SK-N-SH (cell line): ENCODE results near the gene SIRT2. TPM values are rescaled to one million over a fixed set of nuclear protein-coding genes. Genes with fewer than 3 reads are reported as not detected.

Experiments used
- CTCF ChIA-PET: fragments of 300-600, 350-600 bp; formaldehyde crosslinking; extraction: SDS; loops from one replicate; lab custom pipeline; 2021; lab: Yijun Ruan, JAX
- POLR2A ChIA-PET: fragments of 350-600 bp; sonication (Branson Sonifier 250); formaldehyde crosslinking; extraction: SDS; loops from one replicate; lab custom pipeline; 2020; ENCODE audit warnings: antibody characterized with exemption, inconsistent platforms; lab: Yijun Ruan, JAX
- DNase-seq: peaks from one replicate; pipeline ENCODE4 v3.0.0; 2012
- H2AFZ ChIP-seq: fragments of 200-600 bp; sonication (generic); 2 replicates; pipeline ENCODE4 v1.8.1; 2016; ENCODE audit warnings: antibody characterized with exemption, mild to moderate bottlenecking, low read depth
- H3F3A ChIP-seq: fragments of 200-600 bp; sonication (generic); replicated peaks from 2 replicates; pipeline ENCODE3; 2016; ENCODE audit warnings: antibody characterized with exemption, mild to moderate bottlenecking; ENCODE audit not compliant: insufficient read depth
- H3K27ac ChIP-seq, 2 experiments: fragments of 200-500 bp in 1 of 2; fragments of 200-600 bp in 1 of 2; sonication (Bioruptor generic) in 1 of 2; sonication (generic), shearing (Covaris generic) in 1 of 2; 2 replicates each; pipeline versions ENCODE4 v1.5.1 to v1.6.1; 2014 to 2016; ENCODE audit warnings: low read depth in 2 of 2, inconsistent platforms in 1 of 2, low read length in 1 of 2, mild to moderate bottlenecking in 1 of 2, mixed read lengths in 1 of 2
- H3K27me3 ChIP-seq: fragments of 200-600 bp; sonication (generic), shearing (Covaris generic); 2 replicates; pipeline ENCODE4 v1.6.1; 2016; ENCODE audit warnings: mixed run types; ENCODE audit not compliant: insufficient read depth
- H3K36me3 ChIP-seq, 2 experiments: fragments of 200-500 bp in 1 of 2; fragments of 200-600 bp in 1 of 2; sonication (Bioruptor generic) in 1 of 2; sonication (generic) in 1 of 2; replicated peaks in 1 of 2; 2 replicates each; pipeline versions ENCODE3 to v1.5.1; 2014 to 2016; ENCODE audit warnings: low read length in 1 of 2, mild to moderate bottlenecking in 1 of 2; ENCODE audit not compliant: insufficient read depth in 2 of 2, control insufficient read depth in 1 of 2
- H3K4me1 ChIP-seq, 2 experiments: fragments of 200-500 bp in 1 of 2; fragments of 200-600 bp in 1 of 2; sonication (Bioruptor generic) in 1 of 2; sonication (generic), shearing (Covaris generic) in 1 of 2; 2 replicates each; pipeline versions ENCODE4 v1.5.1 to v1.6.1; 2014 to 2016; ENCODE audit warnings: low read depth in 1 of 2, low read length in 1 of 2, mixed run types in 1 of 2; ENCODE audit not compliant: insufficient read depth in 2 of 2, control insufficient read depth in 1 of 2
- H3K4me2 ChIP-seq: fragments of 200-600 bp; sonication (generic), shearing (Covaris generic); 2 replicates; pipeline ENCODE4 v1.6.1; 2017; ENCODE audit warnings: mixed run types
- H3K4me3 ChIP-seq, 2 experiments: fragments of 200-500 bp in 1 of 2; fragments of 200-600 bp in 1 of 2; sonication (Bioruptor generic) in 1 of 2; sonication (generic), shearing (Covaris generic) in 1 of 2; 2 replicates each; pipeline versions ENCODE4 v1.5.1 to v1.8.1; 2014 to 2016; ENCODE audit warnings: low read depth in 2 of 2, inconsistent platforms in 1 of 2, low read length in 1 of 2, mild to moderate bottlenecking in 1 of 2, mixed read lengths in 1 of 2, moderate library complexity in 1 of 2
- H3K79me2 ChIP-seq: fragments of 200-600 bp; sonication (generic); 2 replicates; pipeline ENCODE4 v1.8.1; 2017; ENCODE audit warnings: mild to moderate bottlenecking; ENCODE audit not compliant: insufficient read depth
- H3K9ac ChIP-seq: fragments of 200-600 bp; sonication (generic); 2 replicates; pipeline ENCODE4 v1.6.1; 2017; ENCODE audit warnings: mixed run types
- H3K9me2 ChIP-seq: fragments of 200-600 bp; sonication (generic); 2 replicates; pipeline ENCODE4 v1.6.1; 2017; ENCODE audit warnings: mixed run types
- H3K9me3 ChIP-seq: fragments of 200-600 bp; sonication (generic); 2 replicates; pipeline ENCODE4 v1.6.1; 2017; ENCODE audit warnings: mixed run types, mild to moderate bottlenecking, moderate library complexity
- H4K20me1 ChIP-seq: fragments of 200-600 bp; sonication (generic); 2 replicates; pipeline ENCODE4 v1.6.1; 2017; ENCODE audit warnings: mild to moderate bottlenecking, mixed run types; ENCODE audit not compliant: insufficient read depth
- CHD2 ChIP-seq: fragments of 150-350 bp; IDR thresholded peaks from 2 replicates; pipeline ENCODE4 v1.6.1; 2018; ENCODE audit warnings: low read length; ENCODE audit not compliant: partially characterized antibody
- CTCF ChIP-seq: fragments of 200-600 bp; sonication (generic); IDR thresholded peaks from 2 replicates; pipeline ENCODE4 v1.6.1; 2017; ENCODE audit warnings: antibody characterized with exemption, mild to moderate bottlenecking, moderate library complexity
- FOXJ3 ChIP-seq: sonication (generic); formaldehyde crosslinking; IDR thresholded peaks from 2 replicates; pipeline ENCODE4 v1.5.1; 2020; ENCODE audit warnings: mild to moderate bottlenecking, missing genetic modification reagents
- MXI1 ChIP-seq: IDR thresholded peaks from 2 replicates; pipeline ENCODE4 v1.6.1; 2012; ENCODE audit warnings: mild to moderate bottlenecking, low read depth, low read length, improper control_type of control experiment
- PBX3 ChIP-seq: IDR thresholded peaks from 2 replicates; pipeline ENCODE4; 2012
- RAD21 ChIP-seq: IDR thresholded peaks from 2 replicates; pipeline ENCODE4 v1.6.1; 2012; ENCODE audit warnings: mild to moderate bottlenecking, low read length
- RFX5 ChIP-seq: IDR thresholded peaks from 2 replicates; pipeline ENCODE4 v1.6.1; 2012; ENCODE audit warnings: mild to moderate bottlenecking, improper control_type of control experiment, low read length
- RXRA ChIP-seq: IDR thresholded peaks from 2 replicates; pipeline ENCODE4 v1.4.0; 2012; ENCODE audit warnings: low read depth, mild to moderate bottlenecking, borderline replicate concordance
- WGBS: methylation state at CpG from one replicate; pipeline ENCODE4 v1.1.6; 2017; ENCODE audit warnings: low lambda C conversion rate; 5-methylcytosine and 5-hydroxymethylcytosine counted together
- polyA plus RNA-seq, 3 experiments: library from polyadenylated mRNA; depleted of rRNA; stranded (reverse); fragments of >200 nt; gene quantifications; 2 replicates each; pipeline ENCODE4 v1.2.3, GENCODE V29; 2012

SIRT2 gene
- polyA plus RNA-seq, 1 of the 3 experiments (the other 2 are of a cell fraction), result 39.3 TPM

DNA sequence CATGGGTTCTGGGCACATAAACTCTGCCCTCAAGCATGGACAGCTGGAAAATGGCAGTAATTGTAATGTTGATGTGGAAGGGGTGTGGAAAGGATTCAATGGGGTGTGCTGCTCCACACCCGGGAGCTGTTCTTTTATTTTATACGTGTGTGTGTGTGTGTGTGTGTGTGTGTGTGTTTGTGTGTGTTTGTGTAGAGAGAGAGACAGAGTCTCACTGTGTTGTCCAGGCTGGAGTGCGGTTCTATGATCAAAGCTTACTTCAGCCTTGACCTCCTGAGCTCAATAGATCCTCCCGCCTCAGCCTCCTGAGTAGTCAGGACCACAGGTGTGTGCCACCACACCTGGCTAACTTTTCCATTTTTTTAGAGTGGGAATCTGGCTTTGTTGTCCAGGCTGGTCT, 34.1 kb upstream of the SIRT2 start:
- Histone ChIP-seq H3K79me2 (peaks cover 43% of the 10 kb centered on the region), H3K27ac (no peak overlapping the region), H3K4me3 (no peak overlapping the region), H3K9me3 (no peaks in the 10 kb centered on the region), H3F3A (peaks cover 7% of the 10 kb centered on the region)
- TF ChIP-seq FOXJ3 (CRISPR knock-in tag) (no peak), RFX5 (no peak), RXRA (no peak), CTCF (no peak), PBX3 (no peak)
- TF ChIP-seq, all 33 proteins: peak for 0
- WGBS, result 87% methylated on average over 4 of the region's 4 CpGs
- H4K20me1 ChIP-seq, result no peaks in the 10 kb centered on the region
- H3K36me3 ChIP-seq, result peaks cover 6 to 26% of the 10 kb centered on the region in 2 experiments
- ChIA-PET POLR2A (no interaction called here), CTCF (interaction anchor here (0.6 to 1.2 kb wide), 6 partner anchors 19 to 614 kb away, joined by 3 to 5 read pairs (median 3); partner anchors contain the start of gene KCNK6)
- no peaks in the 10 kb centered on the region for H3K27me3 ChIP-seq
- no peak overlapping the region for H3K4me2 ChIP-seq
- H2AFZ ChIP-seq, result no peak overlapping the region
- no peak for DNase-seq
- H3K4me1 ChIP-seq, result peaks cover 0 to 14% of the 10 kb centered on the region in 2 experiments; a peak in 2 of 4 replicates
- no peaks in the 10 kb centered on the region for H3K9me2 ChIP-seq
- no peak overlapping the region for H3K9ac ChIP-seq

DNA sequence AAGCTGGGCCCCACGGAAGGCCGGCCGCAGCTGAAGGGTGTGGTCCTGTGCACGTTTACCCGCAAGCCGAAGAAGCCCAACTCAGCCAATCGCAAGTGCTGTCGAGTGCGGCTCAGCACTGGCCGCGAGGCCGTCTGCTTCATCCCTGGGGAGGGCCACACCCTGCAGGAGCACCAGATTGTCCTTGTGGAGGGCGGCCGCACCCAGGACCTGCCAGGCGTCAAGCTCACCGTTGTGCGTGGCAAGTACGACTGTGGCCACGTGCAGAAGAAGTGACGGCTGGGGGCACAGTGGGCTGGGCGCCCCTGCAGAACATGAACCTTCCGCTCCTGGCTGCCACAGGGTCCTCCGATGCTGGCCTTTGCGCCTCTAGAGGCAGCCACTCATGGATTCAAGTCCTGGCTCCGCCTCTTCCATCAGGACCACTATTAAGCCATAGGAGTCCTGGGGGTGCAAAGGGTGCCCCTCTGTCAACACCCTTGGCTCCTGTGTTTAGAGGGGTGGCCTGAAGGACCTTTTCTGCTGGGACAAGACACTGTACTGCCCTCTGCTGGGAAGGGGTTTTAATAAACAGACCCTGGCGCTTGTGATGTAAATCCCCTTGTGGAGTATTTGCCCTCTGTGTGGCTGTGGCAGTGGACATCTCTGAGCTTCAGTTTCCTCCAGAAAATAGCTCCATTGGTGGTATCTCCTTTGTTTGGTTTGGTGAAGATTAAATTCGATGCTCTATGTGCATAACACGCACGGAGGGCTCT, 33.2 kb upstream of the SIRT2 start:
- H3K36me3 ChIP-seq, result peaks cover 6 to 33% of the 10 kb centered on the region in 2 experiments
- CTCF ChIA-PET, result interaction anchor here (0.6 to 1.2 kb wide), 10 partner anchors 17 to 1032 kb away, joined by 3 to 5 read pairs (median 3); partner anchors contain the start of genes KCNK6 and NFKBIB
- H3K4me1 ChIP-seq, result peaks cover 0 to 14% of the 10 kb centered on the region in 2 experiments; a peak in 2 of 4 replicates
- no peaks in the 10 kb centered on the region for H3K9me2 ChIP-seq
- H3K9me3 ChIP-seq, result no peaks in the 10 kb centered on the region
- no peaks in the 10 kb centered on the region for H4K20me1 ChIP-seq
- H3K4me3 ChIP-seq, result peak overlapping the region in 1 of 2 experiments; percentile 5; a peak in 1 of 4 replicates
- H3K9ac ChIP-seq, result no peak overlapping the region
- no peak overlapping the region for H2AFZ ChIP-seq
- H3K27me3 ChIP-seq, result no peaks in the 10 kb centered on the region
- H3K27ac ChIP-seq, result no peak overlapping the region
- 87% methylated on average over 8 of the region's 29 CpGs for WGBS
- peaks cover 8% of the 10 kb centered on the region for H3F3A ChIP-seq
- DNase-seq, result no peak
- no peak overlapping the region; the same call in 1 of the 2 replicates for H3K4me2 ChIP-seq
- TF ChIP-seq CHD2 (no peak), CTCF (peak; percentile 52), RAD21 (peak; percentile 38; the same call in 1 of the 2 replicates), MXI1 (no peak)
- POLR2A ChIA-PET, result no interaction called here
- H3K79me2 ChIP-seq, result peaks cover 53% of the 10 kb centered on the region
